ENCODE data around the gene TRIM17.

The TRIM17 gene

GRCh38 chr1:228364706-228365213 lies 51.9 kb downstream of the TRIM17 start:
- Histone ChIP-seq H3K9me3 (ENCODE audit: severe bottlenecking) (no peaks in the 10 kb centered on the region), H3K27me3 (ENCODE audit: insufficient read depth, poor library complexity, severe bottlenecking) (no peaks in the 10 kb centered on the region), H3K4me3 (ENCODE audit: severe bottlenecking) (no peak overlapping the region), H3K4me1 (ENCODE audit: insufficient read depth, poor library complexity, severe bottlenecking) (no peaks in the 10 kb centered on the region), H3K27ac (ENCODE audit: poor library complexity, severe bottlenecking) (no peak overlapping the region), H3K36me3 (ENCODE audit: low read depth) (no peaks in the 10 kb centered on the region)
- DNase-seq (ENCODE audit: low spot score), result no peak
- no peak for TF ChIP-seq CTCF (IDR thresholded peaks at IDR 0.05; ENCODE audit: poor library complexity, severe bottlenecking)
- no peak for ATAC-seq (ENCODE audit: low read depth)

- no peaks in the 10 kb centered on the region for H3K9me3 ChIP-seq (ENCODE audit: severe bottlenecking)
- no peaks in the 10 kb centered on the region for H3K27me3 ChIP-seq (ENCODE audit: insufficient read depth, poor library complexity, severe bottlenecking)
- TF ChIP-seq CTCF (IDR thresholded peaks at IDR 0.05; ENCODE audit: poor library complexity, severe bottlenecking), result no peak
- no peaks in the 10 kb centered on the region for H3K4me1 ChIP-seq (ENCODE audit: insufficient read depth, poor library complexity, severe bottlenecking)
- H3K36me3 ChIP-seq (ENCODE audit: low read depth), result no peaks in the 10 kb centered on the region
- no peak overlapping the region for H3K4me3 ChIP-seq (ENCODE audit: severe bottlenecking)
- no peak for ATAC-seq (ENCODE audit: low read depth)
- no peak overlapping the region for H3K27ac ChIP-seq (ENCODE audit: poor library complexity, severe bottlenecking)
- no peak for DNase-seq (ENCODE audit: low spot score)
Measured at GRCh38 chr1:228364068-228364705, 52.5 kb downstream of the TRIM17 start.

GRCh38 chr1:228363686-228364067 lies 53.0 kb downstream of the TRIM17 start:
- H3K27me3 ChIP-seq (ENCODE audit: insufficient read depth, poor library complexity, severe bottlenecking), result no peaks in the 10 kb centered on the region
- H3K4me1 ChIP-seq (ENCODE audit: insufficient read depth, poor library complexity, severe bottlenecking), result no peaks in the 10 kb centered on the region
- no peak for TF ChIP-seq CTCF (IDR thresholded peaks at IDR 0.05; ENCODE audit: poor library complexity, severe bottlenecking)
- no peaks in the 10 kb centered on the region for H3K36me3 ChIP-seq (ENCODE audit: low read depth)
- H3K4me3 ChIP-seq (ENCODE audit: severe bottlenecking), result no peak overlapping the region
- ATAC-seq (ENCODE audit: low read depth) (no peak), DNase-seq (ENCODE audit: low spot score) (no peak)
- H3K9me3 ChIP-seq (ENCODE audit: severe bottlenecking), result no peaks in the 10 kb centered on the region
- no peak overlapping the region for H3K27ac ChIP-seq (ENCODE audit: poor library complexity, severe bottlenecking)

- H3K9me3 ChIP-seq (ENCODE audit: severe bottlenecking), result no peaks in the 10 kb centered on the region
- H3K4me3 ChIP-seq (ENCODE audit: severe bottlenecking), result no peak overlapping the region
- DNase-seq (ENCODE audit: low spot score) (no peak), ATAC-seq (ENCODE audit: low read depth) (no peak)
- no peak overlapping the region for H3K27ac ChIP-seq (ENCODE audit: poor library complexity, severe bottlenecking)
- no peaks in the 10 kb centered on the region for H3K36me3 ChIP-seq (ENCODE audit: low read depth)
- TF ChIP-seq CTCF (IDR thresholded peaks at IDR 0.05; ENCODE audit: poor library complexity, severe bottlenecking), result no peak
- H3K4me1 ChIP-seq (ENCODE audit: insufficient read depth, poor library complexity, severe bottlenecking), result no peaks in the 10 kb centered on the region
- no peaks in the 10 kb centered on the region for H3K27me3 ChIP-seq (ENCODE audit: insufficient read depth, poor library complexity, severe bottlenecking)
Measured at GRCh38 chr1:228362884-228363450, 53.7 kb downstream of the TRIM17 start.

All from RWPE2 (cell line).